Calu3 (cell line): ENCODE measurements around the gene TMEM169. TPM values are rescaled to one million over a fixed set of nuclear protein-coding genes. Genes with fewer than 3 reads are reported as not detected.

ENCODE experiments used
- BruUV-seq: library from RNA; stranded (reverse); fragments of 400-500 nt; replicated peaks from 2 replicates; lab custom pipeline; 2021; lab: Mats Ljungman, UMichigan
- CTCF ChIA-PET: fragments of 300-600 bp; sonication (Branson Sonifier 250); formaldehyde crosslinking; loops from one replicate; lab custom pipeline; 2022; ENCODE audit warnings: antibody characterized with exemption; lab: Charles Lee
- DNase-seq: peaks from one replicate; pipeline ENCODE4 v3.0.0; 2022
- H3K27ac Mint-ChIP-seq: one replicate; pipeline ENCODE4 v1.8.0; 2022; ENCODE audit warnings: mixed read lengths; ENCODE audit not compliant: unreplicated experiment
- H3K27me3 Mint-ChIP-seq: one replicate; pipeline ENCODE4 v1.8.0; 2022; ENCODE audit warnings: mixed read lengths; ENCODE audit not compliant: unreplicated experiment
- H3K36me3 Mint-ChIP-seq: one replicate; pipeline ENCODE4 v1.8.0; 2022; ENCODE audit warnings: mild to moderate bottlenecking, moderate library complexity, mixed read lengths; ENCODE audit not compliant: insufficient read depth, unreplicated experiment
- H3K4me1 Mint-ChIP-seq: one replicate; pipeline ENCODE4 v1.8.0; 2022; ENCODE audit warnings: mild to moderate bottlenecking, low read depth, mixed read lengths; ENCODE audit not compliant: unreplicated experiment
- H3K4me3 Mint-ChIP-seq: one replicate; pipeline ENCODE4 v1.8.0; 2022; ENCODE audit warnings: mild to moderate bottlenecking, low read depth, moderate library complexity, mixed read lengths; ENCODE audit not compliant: unreplicated experiment
- H3K9me3 Mint-ChIP-seq: one replicate; pipeline ENCODE4 v1.8.0; 2022; ENCODE audit warnings: low read depth, mixed read lengths; ENCODE audit not compliant: unreplicated experiment
- CTCF ChIP-seq: fragments of 200-600 bp; IDR thresholded peaks from one replicate; pipeline ENCODE4 v1.8.0; 2022; ENCODE audit warnings: antibody characterized with exemption; ENCODE audit not compliant: unreplicated experiment
- intact Hi-C: fragments of 100-400 bp; cut with micrococcal nuclease; formaldehyde crosslinking; loops from one replicate; pipeline ENCODE4 v1.10.0; 2022; ENCODE audit not compliant: unreplicated experiment
- total RNA-seq: library from RNA; stranded (reverse); gene quantifications from 2 replicates; pipeline ENCODE4 v1.2.3, GENCODE V29; 2022

The TMEM169 gene
- total RNA-seq, 1 experiment from 2014 or later, result 9.0 TPM

- no TSS peak for BruUV-seq
- H3K27me3 Mint-ChIP-seq, result no peaks in the 10 kb centered on the region
- DNase-seq, result no peak
- CTCF ChIA-PET, result no interaction called here
- peaks cover 50% of the 10 kb centered on the region for H3K36me3 Mint-ChIP-seq
- intact Hi-C loops, result no loop called here
- TF ChIP-seq CTCF, result no peak
- H3K27ac Mint-ChIP-seq, result no peak overlapping the region
- H3K9me3 Mint-ChIP-seq, result no peaks in the 10 kb centered on the region
- H3K4me3 Mint-ChIP-seq, result no peak overlapping the region
- H3K4me1 Mint-ChIP-seq, result no peaks in the 10 kb centered on the region
These were observed 67.3 kb downstream of the TMEM169 start for GRCh38 chr2:216148983-216149382.

GRCh38 chr2:216149741-216150140 lies 68.0 kb downstream of the TMEM169 start:
- Mint-ChIP-seq H3K27ac (no peak overlapping the region), H3K27me3 (no peaks in the 10 kb centered on the region), H3K4me3 (no peak overlapping the region), H3K36me3 (peaks cover 56% of the 10 kb centered on the region), H3K4me1 (no peaks in the 10 kb centered on the region), H3K9me3 (no peaks in the 10 kb centered on the region)
- DNase-seq, result no peak
- intact Hi-C loops, result no loop called here
- no TSS peak for BruUV-seq
- CTCF ChIA-PET, result no interaction called here
- no peak for TF ChIP-seq CTCF

GRCh38 chr2:216151313-216152025 lies 69.8 kb downstream of the TMEM169 start:
- H3K27me3 Mint-ChIP-seq, result no peaks in the 10 kb centered on the region
- no peak for TF ChIP-seq CTCF
- peaks cover 60% of the 10 kb centered on the region for H3K36me3 Mint-ChIP-seq
- CTCF ChIA-PET, result no interaction called here
- no peaks in the 10 kb centered on the region for H3K9me3 Mint-ChIP-seq
- H3K4me3 Mint-ChIP-seq, result no peak overlapping the region
- no TSS peak for BruUV-seq
- intact Hi-C loops, result no loop called here
- H3K4me1 Mint-ChIP-seq, result no peaks in the 10 kb centered on the region
- no peak overlapping the region for H3K27ac Mint-ChIP-seq
- no peak for DNase-seq

Other genes starting within 250 kb of the TMEM169 start
- gene MREG, start 68.4 kb upstream of the TMEM169 start, total RNA-seq, result 22.0 and 29.7 TPM in 2 replicates
- 40.7 and 45.3 TPM in 2 replicates for gene PECR, start 110 bp upstream of the TMEM169 start, total RNA-seq
- 266 and 313 TPM in 2 replicates for gene XRCC5, start 27.4 kb downstream of the TMEM169 start, total RNA-seq